Ovary (tissue), 1 donor: ENCODE results near the gene SMC3.

ENCODE experiments used
- EP300 ChIP-seq: sonication (generic); formaldehyde crosslinking; IDR thresholded peaks from one replicate; pipeline ENCODE4 v1.6.1; 2017; ENCODE audit warnings: antibody characterized with exemption
- POLR2A ChIP-seq: fragments of 450-650 bp; IDR thresholded peaks from one replicate; pipeline ENCODE4 v1.6.1; 2017; ENCODE audit warnings: antibody characterized with exemption, mild to moderate bottlenecking, moderate library complexity

DNA sequence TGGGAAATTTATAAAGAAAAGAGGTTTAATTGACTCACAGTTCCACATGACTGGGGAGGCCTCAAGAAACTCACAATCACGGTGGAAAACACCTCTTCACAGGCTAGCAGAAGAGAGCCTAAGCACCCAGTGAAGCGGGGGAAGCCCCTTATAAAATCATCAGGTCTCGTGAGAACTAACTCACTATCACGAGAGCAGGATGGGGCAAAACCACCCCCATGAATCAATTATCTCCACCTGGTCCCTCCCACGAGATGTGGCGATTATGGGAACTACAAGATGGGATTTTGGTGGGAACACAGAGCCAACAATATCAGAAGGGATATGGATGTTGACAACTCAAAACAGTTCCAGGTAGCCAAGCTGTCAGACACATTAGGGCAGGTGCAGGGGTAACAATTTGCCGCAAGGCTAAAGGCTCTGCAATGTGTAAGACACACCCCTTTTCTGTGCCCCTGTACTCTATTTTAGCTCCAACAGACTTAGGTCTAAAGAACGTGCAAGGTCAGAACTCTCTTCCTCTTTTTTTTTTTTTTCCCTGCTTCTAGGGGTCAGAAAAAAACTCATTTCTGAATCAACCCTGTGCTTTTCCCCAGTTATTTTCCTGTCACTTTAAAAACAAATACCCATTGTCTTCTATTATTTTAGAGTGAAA lies 46.0 kb downstream of the SMC3 start:
- TF ChIP-seq POLR2A = no peak
- no peak for TF ChIP-seq EP300
